Lung (tissue), 12 donors: ENCODE data around the gene ADAMTS7. TPM values are rescaled to one million over a fixed set of nuclear protein-coding genes. Genes with fewer than 3 reads are reported as not detected.
"Not testable (repeated sequence)": the region's sequence is repeated elsewhere in the genome, so short reads cannot be mapped to it uniquely, and the experiment has no call there.

Source experiments
- ATAC-seq: fragments of 200-7000 bp; cut with Tn5 transposase; one replicate; pipeline ENCODE4 v1.9.1; 2020; ENCODE audit warnings: moderate number of reproducible peaks; ENCODE audit not compliant: insufficient read depth, low FRiP score
- DNase-seq, 3 donors: peaks; one replicate each; pipeline ENCODE4 v3.0.0-alpha.2; 2013 to 2017
- H3K27ac ChIP-seq, 2 donors: one replicate each; pipeline ENCODE4 v1.5.1; 2013; ENCODE audit warnings: mild to moderate bottlenecking in 2 of 2, moderate library complexity in 2 of 2, control low read depth in 1 of 2, inconsistent platforms in 1 of 2, low read depth in 1 of 2, low read length in 1 of 2
- H3K27me3 ChIP-seq, 3 donors: one replicate each; pipeline ENCODE4 v1.5.1; 2013; ENCODE audit warnings: low read length in 2 of 3; ENCODE audit not compliant: control insufficient read depth in 3 of 3, insufficient read depth in 3 of 3
- H3K36me3 ChIP-seq, 4 donors: one replicate each; pipeline ENCODE4 v1.5.1; 2013; ENCODE audit warnings: low read length in 4 of 4, mild to moderate bottlenecking in 1 of 4, moderate library complexity in 1 of 4; ENCODE audit not compliant: control insufficient read depth in 4 of 4, insufficient read depth in 4 of 4
- H3K4me1 ChIP-seq, 5 donors: one replicate each; pipeline ENCODE4 v1.5.1; 2013; ENCODE audit warnings: low read length in 5 of 5, mild to moderate bottlenecking in 2 of 5, moderate library complexity in 1 of 5; ENCODE audit not compliant: control insufficient read depth in 5 of 5, insufficient read depth in 5 of 5
- H3K4me3 ChIP-seq: one replicate; pipeline ENCODE4 v1.5.1; 2013; ENCODE audit warnings: mild to moderate bottlenecking, control low read depth, moderate library complexity
- H3K9ac ChIP-seq, 2 donors: one replicate each; pipeline ENCODE4 v1.5.1; 2013; ENCODE audit warnings: low read length in 2 of 2, control low read depth in 1 of 2; ENCODE audit not compliant: insufficient read depth in 1 of 2
- H3K9me3 ChIP-seq, 4 donors: one replicate each; pipeline ENCODE4 v1.5.1; 2013; ENCODE audit warnings: low read length in 3 of 4, mild to moderate bottlenecking in 1 of 4, moderate library complexity in 1 of 4; ENCODE audit not compliant: control insufficient read depth in 4 of 4, insufficient read depth in 3 of 4
- CTCF ChIP-seq: IDR thresholded peaks from 2 replicates; pipeline ENCODE4 v1.5.1; 2012; ENCODE audit warnings: mild to moderate bottlenecking; ENCODE audit errors: control extremely low read depth, extremely low read depth
- WGBS, 2 donors: extraction: QIAGEN DNeasy Blood & Tissue Kit; methylation state at CpG; one replicate each; pipeline ENCODE4 v1.1.7; 2013; 5-methylcytosine and 5-hydroxymethylcytosine counted together
- polyA plus RNA-seq, 2 donors: library from polyadenylated mRNA; stranded (reverse); fragments of 200-250 nt; gene quantifications; one replicate each; pipeline ENCODE4 v1.2.1, GENCODE V29; 2013
- total RNA-seq, 2 donors: library from RNA; depleted of rRNA in 1 of 2; stranded (reverse); fragments of >200 nt in 1 of 2; gene quantifications; one replicate each; pipeline ENCODE4 v1.2.1, GENCODE V29; 2014 to 2021
- donor health status: control.
- donor health status: control.
- donor health status: Bipolar disorder and iron deficiency.
- donor health status: healthy.
- donor health status: DM: yes; HTN: yes; CAD: no.

Gene ADAMTS7
- total and polyA plus RNA-seq, 4 donors = 3.3 to 13.1 (median 5.2) TPM

GRCh38 chr15:78791357-78791756 is 19.9 kb downstream of the ADAMTS7 start:
- no peaks in the 10 kb centered on the region for H3K27me3 ChIP-seq
- TF ChIP-seq CTCF = no peak
- 95% methylated on average over 4 of the region's 4 CpGs for WGBS, 2 donors
- no peaks in the 10 kb centered on the region for H3K4me1 ChIP-seq
- DNase-seq (no peak), ATAC-seq (no peak)
- peaks cover 5 to 15% (median 10%) of the 10 kb centered on the region in 4 donors for H3K36me3 ChIP-seq
- H3K9me3 ChIP-seq = no peaks in the 10 kb centered on the region
- H3K9ac ChIP-seq = no peak overlapping the region
- H3K27ac ChIP-seq = no peak overlapping the region
- H3K4me3 ChIP-seq = no peak overlapping the region

GRCh38 chr15:78790027-78790426 is 21.2 kb downstream of the ADAMTS7 start:
- no peak for DNase-seq
- no peak for ATAC-seq
- H3K27me3 ChIP-seq = no peaks in the 10 kb centered on the region
- peaks cover 5 to 23% (median 10%) of the 10 kb centered on the region in 4 donors for H3K36me3 ChIP-seq
- 52 to 62% methylated on average over 4 of the region's 4 CpGs for WGBS, 2 donors
- no peak overlapping the region for H3K4me3 ChIP-seq
- H3K9me3 ChIP-seq = no peaks in the 10 kb centered on the region
- no peak overlapping the region for H3K9ac ChIP-seq
- TF ChIP-seq CTCF = no peak
- H3K4me1 ChIP-seq = no peaks in the 10 kb centered on the region
- H3K27ac ChIP-seq = no peak overlapping the region

- DNase-seq = no peak
- no peak overlapping the region for H3K27ac ChIP-seq
- TF ChIP-seq CTCF = no peak
- H3K36me3 ChIP-seq = peaks cover 5 to 27% (median 12%) of the 10 kb centered on the region in 4 donors
- H3K4me3 ChIP-seq = no peak overlapping the region
- no peaks in the 10 kb centered on the region for H3K27me3 ChIP-seq
- 93 to 94% methylated on average over 17 of the region's 17 CpGs for WGBS, 2 donors
- no peaks in the 10 kb centered on the region for H3K4me1 ChIP-seq
- no peak for ATAC-seq
- H3K9me3 ChIP-seq = no peaks in the 10 kb centered on the region
- no peak overlapping the region for H3K9ac ChIP-seq
These were observed 21.6 kb downstream of the ADAMTS7 start for GRCh38 chr15:78789615-78790014.

GRCh38 chr15:78788016-78788660 is 23.1 kb downstream of the ADAMTS7 start:
- DNase-seq (no peak), ATAC-seq (no peak)
- Histone ChIP-seq H3K4me1 (no peaks in the 10 kb centered on the region), H3K27ac (no peak overlapping the region), H3K9ac (no peak overlapping the region), H3K4me3 (no peak overlapping the region), H3K27me3 (no peaks in the 10 kb centered on the region), H3K9me3 (no peaks in the 10 kb centered on the region), H3K36me3 (peaks cover 5 to 24% (median 12%) of the 10 kb centered on the region in 4 donors)
- no peak for TF ChIP-seq CTCF
- 90 to 95% methylated on average over 14 of the region's 14 CpGs for WGBS, 2 donors

- 72 to 89% methylated on average over 2 of the region's 2 CpGs for WGBS, 2 donors
- H3K9ac ChIP-seq, ATAC-seq, H3K9me3 ChIP-seq, H3K27me3 ChIP-seq, H3K4me3 ChIP-seq, DNase-seq, H3K27ac ChIP-seq: not testable (repeated sequence)
- Histone ChIP-seq H3K36me3 (peaks cover 0 to 17% (median 4%) of the 10 kb centered on the region in 4 donors), H3K4me1 (peaks cover 0 to 16% (median 6%) of the 10 kb centered on the region in 5 donors)
These were observed 28.9 kb downstream of the ADAMTS7 start for GRCh38 chr15:78782402-78782801.
